Natural killer cell treated with Interleukin-12 subunit alpha and Interleukin-12 subunit beta and Interleukin-15 and Interleukin-18, amount 100 ng/mL, for 72 hours (primary cell): ENCODE results near the gene RPS6KL1. TPM values are rescaled to one million over a fixed set of nuclear protein-coding genes. Genes with fewer than 3 reads are reported as not detected.

Experiments used
- ATAC-seq, 2 donors: fragments of 150-1000 bp; cut with Tn5 transposase in 1 of 2; sonication (Bioruptor Pico), chemical (Tn5 transposase) in 1 of 2; 2 replicates each; pipeline ENCODE4 v1.10.0; 2021
- DNase-seq: peaks from one replicate; pipeline ENCODE4 v3.0.0; 2022; ENCODE audit warnings: low spot score
- H3K27ac Mint-ChIP-seq, 2 donors: 1 replicate in 1 of 2; 2 replicates in 1 of 2; pipeline ENCODE4 v1.8.0; 2022; ENCODE audit warnings: mixed read lengths in 2 of 2, mild to moderate bottlenecking in 1 of 2, moderate library complexity in 1 of 2
- H3K27me3 Mint-ChIP-seq, 2 donors: 1 replicate in 1 of 2; 2 replicates in 1 of 2; pipeline ENCODE4 v1.8.0; 2022; ENCODE audit warnings: mixed read lengths in 2 of 2
- H3K36me3 Mint-ChIP-seq: one replicate; pipeline ENCODE4 v1.8.0; 2022; ENCODE audit warnings: mixed read lengths
- H3K4me1 Mint-ChIP-seq, 2 donors: 1 replicate in 1 of 2; 2 replicates in 1 of 2; pipeline ENCODE4 v1.8.0; 2022; ENCODE audit warnings: low read depth in 2 of 2, mixed read lengths in 2 of 2, mild to moderate bottlenecking in 1 of 2
- H3K4me3 Mint-ChIP-seq: one replicate; pipeline ENCODE4 v1.8.0; 2022; ENCODE audit warnings: mixed read lengths
- H3K9me3 Mint-ChIP-seq: 2 replicates; pipeline ENCODE4 v1.8.0; 2022; ENCODE audit warnings: mixed read lengths
- total RNA-seq, 2 donors: library from RNA; stranded (reverse); gene quantifications; one replicate each; pipeline ENCODE4 v1.2.3, GENCODE V29; 2022

The RPS6KL1 gene
- total RNA-seq, 2 donors from 2014 or later: 10.0 to 12.8 TPM

DNA sequence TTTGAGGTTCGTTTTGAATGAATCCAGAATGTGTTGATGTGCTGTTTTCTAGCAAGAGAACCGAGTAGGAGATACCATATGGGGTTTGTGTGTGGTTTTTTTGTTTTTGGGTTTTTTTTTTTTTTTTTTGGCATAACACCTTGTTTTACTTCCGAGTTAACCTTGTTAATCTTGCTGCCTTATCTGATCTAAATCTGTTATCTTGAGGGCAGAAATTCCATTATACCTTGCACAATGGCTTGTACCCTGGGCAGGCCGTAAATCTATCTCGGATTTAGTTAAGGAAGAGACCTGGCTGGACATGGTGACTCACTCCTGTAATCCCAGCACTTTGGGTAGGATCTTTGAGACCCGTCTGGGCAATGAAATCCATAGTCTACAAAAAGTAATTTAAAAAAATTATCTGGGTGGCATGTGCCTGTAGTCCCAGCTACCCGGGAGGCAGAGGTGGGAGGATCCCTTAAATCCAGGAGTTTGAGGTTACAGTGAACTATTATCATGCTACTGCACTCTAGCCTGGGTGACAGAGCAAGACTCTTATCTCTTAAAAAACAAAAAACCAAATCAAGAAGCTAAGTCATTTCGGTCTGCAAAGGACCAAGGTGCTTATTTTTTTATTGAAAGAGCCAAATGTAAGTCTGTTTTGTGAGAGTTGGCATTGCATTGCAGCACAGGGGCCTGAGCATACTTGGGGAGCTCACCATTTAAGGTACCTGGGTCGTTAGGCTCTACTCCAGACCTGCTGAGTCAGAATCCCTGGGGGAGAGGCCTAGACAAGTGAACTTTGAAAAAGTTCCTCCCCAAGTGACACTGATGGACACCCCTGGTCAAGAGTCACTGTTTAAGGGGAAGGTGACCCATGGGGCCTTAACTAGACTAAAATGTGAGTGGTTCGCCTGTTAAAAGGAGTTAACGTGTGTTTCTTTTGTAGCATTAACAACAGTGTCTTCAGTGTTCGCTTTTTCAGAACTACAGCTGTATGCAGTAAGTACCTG lies 34.6 kb downstream of the RPS6KL1 start:
- H3K27ac Mint-ChIP-seq: peak overlapping the region; percentile 13 to 41
- no peaks in the 10 kb centered on the region for H3K9me3 Mint-ChIP-seq
- H3K4me3 Mint-ChIP-seq: peak overlapping the region; percentile 12
- peaks cover 40 to 44% of the 10 kb centered on the region in 2 donors for H3K4me1 Mint-ChIP-seq
- no peaks in the 10 kb centered on the region for H3K27me3 Mint-ChIP-seq
- no peak for DNase-seq
- H3K36me3 Mint-ChIP-seq: peaks cover 1% of the 10 kb centered on the region
- no peak for ATAC-seq

DNA sequence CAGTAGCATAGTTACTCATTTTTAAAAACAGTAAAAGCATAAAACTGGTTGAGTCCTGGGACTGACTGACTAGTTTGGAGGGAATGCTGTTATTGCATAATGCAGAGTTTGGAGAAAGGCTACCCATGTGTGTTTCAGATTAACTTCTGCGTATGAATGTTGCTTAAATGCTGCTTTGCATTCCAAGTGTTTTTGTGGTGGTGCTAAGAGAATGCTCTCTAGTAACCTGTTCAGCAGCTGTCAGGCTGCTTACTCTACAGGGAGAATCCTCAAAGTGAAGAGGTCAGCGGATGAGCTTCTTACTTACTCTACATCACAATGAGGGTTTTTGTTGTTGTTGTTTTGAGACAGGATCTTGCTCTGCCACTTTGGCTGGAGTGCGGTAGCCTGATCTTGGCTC lies 37.1 kb downstream of the RPS6KL1 start:
- peaks cover 13% of the 10 kb centered on the region for H3K36me3 Mint-ChIP-seq
- H3K27ac Mint-ChIP-seq: peak overlapping the region in 1 of 2 donors; percentile 33
- no peak overlapping the region for H3K4me3 Mint-ChIP-seq
- ATAC-seq: no peak
- no peaks in the 10 kb centered on the region for H3K9me3 Mint-ChIP-seq
- no peaks in the 10 kb centered on the region for H3K27me3 Mint-ChIP-seq
- DNase-seq: no peak
- H3K4me1 Mint-ChIP-seq: peaks cover 53 to 58% of the 10 kb centered on the region in 2 donors

DNA sequence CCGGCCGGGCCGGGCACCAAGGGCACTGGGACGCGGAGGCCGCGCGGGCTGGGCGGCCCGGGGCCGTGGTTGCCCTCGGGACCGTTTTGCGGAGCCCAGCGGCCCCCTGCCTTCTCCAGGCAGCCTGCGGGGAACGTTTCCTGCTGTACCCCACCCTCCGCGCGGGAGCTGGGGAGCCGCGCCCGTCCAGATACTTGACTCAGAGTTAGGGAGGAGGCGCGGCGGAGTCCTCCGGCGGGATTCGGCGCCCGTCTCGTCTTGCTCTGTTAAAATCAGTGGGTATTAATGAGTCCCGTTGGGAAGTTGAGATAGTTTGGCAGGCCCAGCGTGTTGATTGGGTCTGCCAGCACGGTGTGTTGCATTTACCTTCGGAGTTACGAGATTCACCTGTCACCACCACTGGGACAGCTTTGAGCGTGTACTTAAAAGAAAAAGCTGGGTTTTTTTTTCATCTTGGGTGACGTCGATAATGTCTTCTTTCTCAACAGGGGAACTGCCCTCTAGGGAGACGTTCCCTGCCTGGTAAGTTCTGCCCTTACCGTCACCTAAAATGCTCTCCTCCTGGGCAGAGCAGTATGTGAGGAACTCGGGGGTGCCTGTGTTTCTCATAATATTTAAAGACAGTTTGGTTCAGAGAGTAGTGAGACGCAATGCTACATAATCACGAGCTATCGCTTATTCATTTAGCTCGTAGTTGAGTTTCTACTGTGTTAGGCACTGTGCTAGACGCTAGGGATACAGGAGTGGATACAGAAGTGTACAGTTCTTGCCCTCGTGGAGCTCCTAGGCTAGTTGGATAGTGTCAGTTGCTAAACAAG lies 40.7 kb downstream of the RPS6KL1 start:
- ATAC-seq: peak; percentile 76 to 77
- peaks cover 13% of the 10 kb centered on the region for H3K36me3 Mint-ChIP-seq

DNA sequence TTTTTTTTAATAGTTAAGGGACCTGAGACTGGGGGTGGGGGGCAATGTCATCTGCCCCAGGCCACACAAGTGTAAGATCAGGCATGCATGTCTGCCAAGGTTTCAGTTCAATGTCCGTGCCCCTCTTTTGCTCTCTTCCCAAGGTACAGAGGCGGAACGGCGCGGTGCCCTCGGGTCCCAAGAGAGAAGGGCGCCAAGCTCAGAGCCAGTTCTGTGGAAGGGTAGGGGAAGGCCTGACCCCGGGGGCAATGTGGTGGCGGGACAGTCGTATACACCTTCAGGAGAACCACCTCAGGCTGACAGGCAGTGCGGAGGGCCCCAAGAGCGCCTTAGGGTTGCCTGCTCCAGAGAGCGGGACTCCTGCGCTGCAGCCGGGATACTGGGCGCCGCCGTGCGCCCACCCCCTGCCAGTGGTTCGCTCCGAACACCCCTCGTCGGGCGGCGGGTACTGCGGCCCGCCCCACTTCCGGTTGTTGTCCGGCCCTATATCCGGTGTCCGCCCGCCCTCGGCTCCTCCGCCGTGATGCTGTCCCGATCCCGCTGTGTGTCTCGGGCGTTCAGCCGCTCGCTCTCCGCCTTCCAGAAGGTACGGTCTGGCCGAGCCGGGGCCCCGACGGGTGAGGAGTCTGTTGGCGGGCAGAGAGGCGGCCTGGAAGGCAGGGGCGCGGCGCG lies 41.5 kb downstream of the RPS6KL1 start, which contains the start of gene DLST:
DLST (plus strand) TSS at position 486 of the 672 bp plus-strand sequence; CDS start at position 524, 38 bp downstream.
- Mint-ChIP-seq H3K4me1 (peaks cover 50 to 52% of the 10 kb centered on the region in 2 donors), H3K4me3 (peak within 1 kb of the TSS; percentile 92), H3K36me3 (peaks cover 13% of the 10 kb centered on the region), H3K27me3 (no peaks in the 10 kb centered on the region), H3K27ac (peak within 1 kb of the TSS; percentile 86 to 97), H3K9me3 (no peaks in the 10 kb centered on the region)
- peak; percentile 91 for DNase-seq
- ATAC-seq: peak; percentile 98

More for the DNA sequence above, 40.7 kb downstream of the RPS6KL1 start:
- H3K27ac Mint-ChIP-seq: peak overlapping the region; percentile 86 to 97
- peak overlapping the region; percentile 92 for H3K4me3 Mint-ChIP-seq
- no peaks in the 10 kb centered on the region for H3K9me3 Mint-ChIP-seq
- peaks cover 48 to 50% of the 10 kb centered on the region in 2 donors for H3K4me1 Mint-ChIP-seq
- H3K27me3 Mint-ChIP-seq: no peaks in the 10 kb centered on the region
- peak; percentile 63 for DNase-seq

DNA sequence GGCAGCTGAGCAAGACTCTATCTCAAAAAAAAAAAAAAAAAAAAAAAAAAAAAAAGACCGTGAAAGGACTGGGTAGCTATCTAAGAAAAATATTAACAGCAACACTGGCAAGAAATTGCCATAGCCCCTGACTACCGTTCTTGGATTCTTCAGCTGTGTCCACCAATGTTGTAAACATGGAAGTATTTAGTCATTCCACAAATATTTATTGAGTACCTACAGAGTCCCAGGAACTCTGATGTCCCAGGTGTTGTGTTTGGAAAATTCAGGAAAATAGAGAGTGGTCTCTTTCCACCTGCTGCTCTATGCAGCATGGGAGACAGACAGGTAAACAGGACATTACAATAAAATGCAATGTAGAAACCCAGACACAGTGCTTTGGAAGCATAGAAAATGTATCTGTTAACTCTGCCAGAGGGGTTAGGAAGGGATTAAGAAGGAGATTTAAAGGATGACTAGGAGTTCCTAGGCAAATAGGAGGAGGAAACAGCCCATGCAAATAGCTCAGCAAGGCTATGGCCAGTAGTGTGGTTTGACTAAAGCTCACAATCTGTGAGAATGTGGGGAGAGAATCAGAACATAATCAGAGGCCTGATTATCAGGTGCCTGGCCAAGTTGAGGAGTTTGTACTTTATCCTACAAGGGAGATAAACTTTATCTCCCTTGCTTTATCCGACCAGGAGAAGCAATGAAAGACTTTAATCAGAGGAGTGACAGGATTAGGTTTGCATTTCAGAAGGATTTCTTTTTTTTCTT lies 43.5 kb downstream of the RPS6KL1 start:
- Mint-ChIP-seq H3K9me3 (no peaks in the 10 kb centered on the region), H3K27ac (peak overlapping the region; percentile 86 to 97), H3K27me3 (no peaks in the 10 kb centered on the region), H3K4me3 (no peak overlapping the region), H3K4me1 (peaks cover 47% of the 10 kb centered on the region in 2 donors), H3K36me3 (peaks cover 13% of the 10 kb centered on the region)
- ATAC-seq (no peak), DNase-seq (no peak)

DNA sequence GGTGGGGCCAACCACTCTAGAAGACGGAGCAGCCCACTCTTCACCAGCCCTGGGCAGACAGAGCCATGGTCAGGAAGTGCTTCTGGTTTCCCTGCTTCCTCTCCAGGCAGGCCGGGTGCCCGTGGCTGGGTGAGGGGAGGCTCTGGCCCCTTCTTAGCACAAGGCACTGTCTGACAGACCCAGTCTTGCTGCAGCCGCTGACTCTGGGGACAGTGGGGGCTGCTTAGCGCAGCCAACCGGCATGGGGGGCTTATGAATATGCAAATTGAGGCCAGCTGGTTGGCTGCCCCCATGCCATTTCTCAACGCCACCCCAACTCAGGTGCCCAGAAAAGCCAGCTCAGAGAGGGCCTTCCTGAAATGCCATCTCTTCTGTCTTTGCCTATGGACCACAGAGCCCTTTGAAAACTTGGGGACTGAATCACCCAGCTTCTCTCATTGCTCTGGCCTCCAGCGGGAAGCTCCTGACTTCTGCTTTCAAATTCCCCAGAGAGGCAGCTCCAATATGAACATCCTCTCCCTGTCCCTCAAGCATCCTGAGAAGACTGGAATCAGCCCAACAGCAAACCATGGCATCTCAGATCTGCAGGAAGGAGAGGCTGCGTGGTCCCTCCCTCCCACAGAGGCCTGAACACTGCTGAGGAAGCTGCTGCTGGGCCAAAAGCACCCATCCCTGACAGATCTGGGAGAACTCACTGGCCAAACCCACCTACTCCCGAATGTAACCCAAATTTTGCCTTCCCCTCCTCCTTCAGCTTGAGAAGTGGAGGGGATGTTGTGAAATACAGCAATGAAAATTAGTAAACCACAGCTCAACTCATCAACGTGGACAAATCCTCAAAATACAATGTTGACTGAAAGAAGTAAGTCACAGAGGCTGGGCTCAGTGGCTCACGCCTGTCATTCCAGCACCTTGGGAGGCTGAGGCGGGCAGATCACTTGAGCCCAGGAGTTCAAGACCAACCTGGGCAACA lies 46.8 kb downstream of the RPS6KL1 start, which contains the start of gene PROX2:
PROX2 (minus strand) TSS at position 205 of the 973 bp plus-strand sequence. CDS start 12,311 bp downstream, outside the sequence.
- DNase-seq (peak; percentile 66), ATAC-seq (peak; percentile 78 to 86)
- Mint-ChIP-seq H3K4me1 (peaks cover 29 to 30% of the 10 kb centered on the region in 2 donors), H3K9me3 (no peaks in the 10 kb centered on the region), H3K27me3 (no peaks in the 10 kb centered on the region), H3K27ac (peak within 1 kb of the TSS; percentile 80 to 96), H3K4me3 (peak within 1 kb of the TSS; percentile 73), H3K36me3 (no peaks in the 10 kb centered on the region)

DNA sequence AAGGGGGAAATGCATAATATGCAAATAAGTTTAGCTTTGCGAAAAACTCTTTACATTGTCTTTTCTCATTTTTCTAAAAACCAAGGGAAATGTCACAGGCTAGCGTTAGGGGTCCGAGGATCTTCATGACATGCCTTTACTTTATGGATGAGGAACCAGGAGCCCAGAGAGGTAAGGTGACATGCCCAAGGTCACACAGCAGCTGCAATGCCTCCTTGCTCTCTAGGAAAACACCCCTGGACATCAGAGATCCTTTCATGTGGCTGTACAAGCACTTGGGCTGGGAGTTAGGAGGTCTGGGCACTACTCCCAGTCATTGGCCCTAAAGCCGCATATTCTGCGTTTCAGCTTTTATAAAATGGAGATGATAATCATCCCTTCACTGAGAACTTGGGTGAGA lies 47.9 kb downstream of the RPS6KL1 start:
- peak overlapping the region; percentile 80 to 96 for H3K27ac Mint-ChIP-seq
- no peaks in the 10 kb centered on the region for H3K36me3 Mint-ChIP-seq
- H3K4me1 Mint-ChIP-seq: peaks cover 22 to 23% of the 10 kb centered on the region in 2 donors
- DNase-seq (no peak), ATAC-seq (no peak)
- H3K9me3 Mint-ChIP-seq: no peaks in the 10 kb centered on the region
- peak overlapping the region; percentile 73 for H3K4me3 Mint-ChIP-seq
- H3K27me3 Mint-ChIP-seq: no peaks in the 10 kb centered on the region

DNA sequence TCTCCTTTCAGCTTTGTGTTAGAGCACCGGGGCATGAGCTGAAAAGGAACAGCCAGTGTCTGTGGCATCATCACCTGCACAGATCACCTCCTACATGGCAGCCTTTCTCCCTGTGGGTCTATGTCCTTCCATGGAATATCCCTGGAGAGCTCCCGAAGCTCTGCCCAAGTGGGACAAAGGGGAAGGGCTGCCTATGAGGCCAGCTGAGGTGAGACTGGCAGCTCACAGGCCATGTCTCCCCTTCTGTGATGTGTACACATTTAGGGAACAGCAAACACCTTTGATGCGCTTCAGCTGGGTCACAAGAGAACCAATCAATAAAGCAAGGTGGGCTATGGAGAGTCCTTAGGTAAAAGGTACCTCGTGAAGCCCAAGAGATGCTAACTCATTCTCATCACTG lies 51.2 kb downstream of the RPS6KL1 start:
- H3K27me3 Mint-ChIP-seq: no peaks in the 10 kb centered on the region
- no peak for DNase-seq
- no peak for ATAC-seq
- no peaks in the 10 kb centered on the region for H3K9me3 Mint-ChIP-seq
- H3K4me1 Mint-ChIP-seq: peaks cover 24 to 31% of the 10 kb centered on the region in 2 donors
- no peaks in the 10 kb centered on the region for H3K36me3 Mint-ChIP-seq
- no peak overlapping the region for H3K27ac Mint-ChIP-seq
- no peak overlapping the region for H3K4me3 Mint-ChIP-seq

DNA sequence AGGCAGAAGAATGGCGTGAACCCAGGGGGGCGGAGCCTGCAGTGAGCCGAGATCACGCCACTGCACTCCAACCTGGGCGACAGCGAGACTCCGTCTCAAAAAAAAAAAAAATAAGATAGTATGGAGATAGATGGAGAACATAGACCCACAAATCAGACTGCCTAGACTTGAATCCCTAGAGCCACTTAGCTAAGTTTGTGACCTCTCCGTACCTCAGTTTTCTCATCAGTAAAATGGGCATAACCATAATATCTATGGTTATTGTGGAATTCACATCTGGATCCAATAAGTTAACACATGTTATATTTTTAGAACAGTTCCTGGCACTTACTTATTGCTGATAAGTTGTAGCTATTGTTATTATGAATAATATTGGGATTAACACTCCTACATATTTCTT lies 54.3 kb downstream of the RPS6KL1 start:
- peak overlapping the region; percentile 36 to 82 for H3K27ac Mint-ChIP-seq
- no peaks in the 10 kb centered on the region for H3K36me3 Mint-ChIP-seq
- no peaks in the 10 kb centered on the region for H3K27me3 Mint-ChIP-seq
- peaks cover 16 to 21% of the 10 kb centered on the region in 2 donors for H3K4me1 Mint-ChIP-seq
- no peak overlapping the region for H3K4me3 Mint-ChIP-seq
- DNase-seq (no peak), ATAC-seq (no peak)
- no peaks in the 10 kb centered on the region for H3K9me3 Mint-ChIP-seq

DNA sequence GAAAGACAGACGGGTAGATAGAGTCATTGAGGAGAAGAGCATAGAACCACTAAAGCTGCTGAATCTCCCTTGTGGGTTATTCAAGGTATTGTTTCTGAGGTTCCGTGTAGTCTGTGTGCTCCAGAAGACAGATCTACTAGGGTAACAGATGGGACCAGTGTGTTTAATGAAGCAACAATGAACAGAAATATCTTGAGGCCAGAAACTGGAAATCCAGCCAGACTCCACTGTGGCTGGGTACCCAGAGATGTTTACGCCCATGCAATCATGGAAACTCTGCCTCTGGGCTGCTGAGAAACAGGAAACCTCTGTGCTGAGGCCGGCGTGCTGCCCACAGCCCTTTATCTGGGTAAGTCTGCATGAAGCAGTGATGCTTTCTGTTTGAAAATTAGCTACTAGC lies 55.4 kb downstream of the RPS6KL1 start:
- H3K36me3 Mint-ChIP-seq: no peaks in the 10 kb centered on the region
- no peaks in the 10 kb centered on the region for H3K27me3 Mint-ChIP-seq
- H3K4me3 Mint-ChIP-seq: peak overlapping the region; percentile 11
- H3K4me1 Mint-ChIP-seq: peaks cover 14 to 18% of the 10 kb centered on the region in 2 donors
- peak overlapping the region; percentile 36 to 72 for H3K27ac Mint-ChIP-seq
- ATAC-seq (peak; percentile 88 to 89), DNase-seq (peak; percentile 69)
- no peaks in the 10 kb centered on the region for H3K9me3 Mint-ChIP-seq

DNA sequence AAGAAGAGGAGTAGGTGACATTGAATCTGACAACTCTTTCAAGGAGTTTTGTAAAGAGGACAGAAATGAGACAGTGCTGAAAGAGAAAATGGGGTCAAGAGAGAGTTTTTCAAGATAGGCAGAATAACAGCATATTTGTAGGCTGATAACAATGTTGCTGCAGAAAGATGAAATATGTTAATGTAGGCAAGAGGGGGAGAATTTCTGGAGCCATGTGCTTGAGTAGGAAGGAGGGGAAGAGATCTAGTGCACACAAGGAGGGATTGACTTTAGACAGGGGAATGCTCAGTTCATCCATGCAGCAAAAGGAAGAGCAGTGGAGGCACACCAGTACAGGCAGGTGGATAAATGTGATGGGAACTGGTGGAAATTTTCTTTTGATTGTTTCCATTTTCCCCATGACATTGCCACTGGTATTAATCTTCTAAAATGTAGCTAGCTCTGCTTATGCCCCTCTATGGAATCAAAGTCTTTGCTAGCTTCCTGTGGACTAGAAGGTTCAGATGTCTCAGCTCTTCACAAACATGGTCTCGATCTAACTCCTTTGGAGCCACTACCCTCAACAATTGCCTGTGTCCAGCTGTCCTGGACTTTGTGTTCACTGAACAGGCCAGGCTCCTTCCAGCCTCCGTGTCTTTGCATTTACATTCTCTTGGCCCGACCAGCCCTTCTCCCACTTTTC lies 56.2 kb downstream of the RPS6KL1 start:
- Mint-ChIP-seq H3K4me3 (peak overlapping the region; percentile 26), H3K27me3 (no peaks in the 10 kb centered on the region), H3K4me1 (peaks cover 14 to 18% of the 10 kb centered on the region in 2 donors), H3K9me3 (no peaks in the 10 kb centered on the region), H3K27ac (peak overlapping the region; percentile 36 to 72), H3K36me3 (no peaks in the 10 kb centered on the region)
- peak in 1 of 2 donors; percentile 26 for ATAC-seq
- no peak for DNase-seq
